Stimulated activated CD4-positive, alpha-beta T cell treated with anti-CD3 and anti-CD28 coated beads, TNF-alpha, amount 100 ng/mL, for 48 hours (primary cell): ENCODE measurements around the gene WNT2B.
A peak's percentile ranks its signal among the peaks of the same experiment; 100 is the strongest.

Experiments
- DNase-seq, 3 donors: peaks; one replicate each; pipeline ENCODE4 v3.0.0-alpha.2; 2020; ENCODE audit warnings: low read depth in 3 of 3

The WNT2B gene

GRCh38 chr1:112504661-112505399 is 3.9 kb upstream of the WNT2B start:
- DNase-seq, result no peak

- no peak for DNase-seq
Measured at GRCh38 chr1:112505400-112505785, 3.4 kb upstream of the WNT2B start.

- no peak for DNase-seq
Measured at GRCh38 chr1:112505878-112506277, 2.9 kb upstream of the WNT2B start.

- DNase-seq, result no peak
Measured at GRCh38 chr1:112506306-112506705, 2.5 kb upstream of the WNT2B start.

GRCh38 chr1:112506731-112507130 is 2.0 kb upstream of the WNT2B start:
- no peak for DNase-seq

GRCh38 chr1:112507336-112507735 is 1.4 kb upstream of the WNT2B start:
- DNase-seq, result no peak

- DNase-seq, result peak in 1 of 3 donors; percentile 11
Measured at GRCh38 chr1:112507921-112508277, 866 bp upstream of the WNT2B start.

GRCh38 chr1:112509005-112509659 is 367 bp downstream of the WNT2B start:
- DNase-seq, result peak in 1 of 3 donors; percentile 6

- DNase-seq, result no peak
Measured at GRCh38 chr1:112509660-112510178, 954 bp downstream of the WNT2B start.

- DNase-seq, result no peak
Measured at GRCh38 chr1:112510340-112510739, 1.6 kb downstream of the WNT2B start.

- no peak for DNase-seq
Measured at GRCh38 chr1:112511897-112512296, 3.1 kb downstream of the WNT2B start.

- DNase-seq, result no peak
Measured at GRCh38 chr1:112513112-112513870, 4.5 kb downstream of the WNT2B start.

- no peak for DNase-seq
Measured at GRCh38 chr1:112514901-112515300, 6.1 kb downstream of the WNT2B start.

- DNase-seq, result no peak
Measured at GRCh38 chr1:112515311-112516009, 6.7 kb downstream of the WNT2B start.

GRCh38 chr1:112516141-112516540 is 7.4 kb downstream of the WNT2B start:
- DNase-seq, result no peak

GRCh38 chr1:112517231-112517630 is 8.5 kb downstream of the WNT2B start:
- no peak for DNase-seq

- DNase-seq, result no peak
Measured at GRCh38 chr1:112517646-112518045, 8.9 kb downstream of the WNT2B start.

- no peak for DNase-seq
Measured at GRCh38 chr1:112518186-112518585, 9.4 kb downstream of the WNT2B start.

- DNase-seq, result no peak
Measured at GRCh38 chr1:112520166-112520565, 11.4 kb downstream of the WNT2B start.

- no peak for DNase-seq
Measured at GRCh38 chr1:112522621-112523020, 13.9 kb downstream of the WNT2B start.

- DNase-seq, result no peak
Measured at GRCh38 chr1:112524251-112524650, 15.5 kb downstream of the WNT2B start.

GRCh38 chr1:112524986-112525385 is 16.2 kb downstream of the WNT2B start:
- no peak for DNase-seq
